HG03457 (cell line): ENCODE results near the gene CFAP299.

ENCODE experiments used
- ATAC-seq: cut with Tn5 transposase; IDR thresholded peaks from one replicate; pipeline ENCODE4 v1.9.1; 2021; ENCODE audit warnings: moderate number of reproducible peaks; ENCODE audit not compliant: unreplicated experiment

CFAP299 gene

GRCh38 chr4:80387390-80388283, 52.1 kb downstream of the CFAP299 start:
- no peak for ATAC-seq

DNA sequence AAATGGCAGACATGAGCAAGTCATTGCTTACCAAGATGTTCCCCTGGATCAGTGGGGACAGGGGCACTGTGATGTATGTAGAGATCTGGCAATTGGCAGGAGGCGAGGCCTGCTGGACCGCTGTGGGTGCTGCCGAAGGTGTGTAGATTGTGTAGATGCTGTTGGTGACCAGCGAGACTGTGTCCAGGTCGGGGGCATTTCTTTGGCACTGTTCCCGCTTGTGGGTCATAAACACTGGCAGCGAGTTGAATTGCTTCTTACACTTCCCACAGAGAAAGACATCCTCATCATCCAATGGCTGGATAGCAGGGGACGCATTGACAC, 52.7 kb downstream of the CFAP299 start:
- ATAC-seq: no peak

DNA sequence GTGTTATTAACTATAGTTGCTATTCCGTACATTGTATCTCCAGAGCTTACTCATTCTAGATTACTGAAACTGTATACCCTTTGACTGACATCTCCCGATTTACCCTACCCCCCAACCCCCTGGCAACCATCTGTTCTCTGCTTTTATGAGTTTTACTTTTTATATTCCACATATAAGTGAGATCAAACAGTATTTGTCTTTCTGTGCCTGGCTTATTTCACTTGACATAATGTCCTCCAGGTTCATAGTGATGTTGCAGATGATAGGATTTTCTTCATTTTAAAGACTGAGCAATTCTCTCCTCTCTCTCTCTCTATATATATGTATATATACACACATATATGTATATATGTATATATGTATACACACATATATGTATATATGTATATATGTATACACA, 54.6 kb downstream of the CFAP299 start:
- ATAC-seq: no peak

DNA sequence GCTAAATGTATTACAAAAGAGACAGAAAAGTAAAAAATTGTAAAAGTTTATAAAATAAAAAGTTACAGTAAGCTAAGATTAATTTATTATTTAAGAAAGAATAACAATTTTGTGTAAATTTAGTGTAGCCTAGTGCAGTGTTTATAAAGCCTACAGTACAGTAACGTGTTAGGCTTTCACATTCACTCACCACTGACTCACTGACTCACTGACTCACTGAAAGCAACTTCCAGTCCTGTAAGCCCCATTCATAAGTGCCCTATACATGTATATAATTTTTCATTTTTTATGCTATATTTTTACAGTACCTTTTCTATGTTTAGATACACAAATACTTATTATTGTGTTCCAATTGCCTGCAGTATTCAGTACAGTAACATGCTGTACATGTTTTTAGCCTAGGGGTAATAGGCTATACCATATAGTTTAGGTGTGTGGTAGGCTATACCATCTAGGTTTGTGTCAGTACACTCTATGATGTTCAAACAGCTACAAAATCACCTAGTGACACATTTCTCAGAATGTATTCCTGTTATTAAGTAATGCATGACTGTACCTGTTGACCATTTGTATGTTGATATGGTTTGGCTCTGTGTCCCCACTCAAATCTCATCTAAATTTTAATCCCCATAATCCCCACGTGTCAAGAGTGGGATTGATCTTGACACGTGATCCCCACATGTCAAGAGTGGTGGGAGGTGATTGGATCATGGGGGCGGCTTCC, 57.9 kb downstream of the CFAP299 start:
- ATAC-seq: no peak

GRCh38 chr4:80393970-80394250, 58.4 kb downstream of the CFAP299 start:
- no peak for ATAC-seq

GRCh38 chr4:80407246-80407645, 71.7 kb downstream of the CFAP299 start:
- no peak for ATAC-seq

- ATAC-seq: no peak
Measured at GRCh38 chr4:80409809-80410208, 74.3 kb downstream of the CFAP299 start.

GRCh38 chr4:80412322-80412721, 76.8 kb downstream of the CFAP299 start:
- ATAC-seq: no peak

DNA sequence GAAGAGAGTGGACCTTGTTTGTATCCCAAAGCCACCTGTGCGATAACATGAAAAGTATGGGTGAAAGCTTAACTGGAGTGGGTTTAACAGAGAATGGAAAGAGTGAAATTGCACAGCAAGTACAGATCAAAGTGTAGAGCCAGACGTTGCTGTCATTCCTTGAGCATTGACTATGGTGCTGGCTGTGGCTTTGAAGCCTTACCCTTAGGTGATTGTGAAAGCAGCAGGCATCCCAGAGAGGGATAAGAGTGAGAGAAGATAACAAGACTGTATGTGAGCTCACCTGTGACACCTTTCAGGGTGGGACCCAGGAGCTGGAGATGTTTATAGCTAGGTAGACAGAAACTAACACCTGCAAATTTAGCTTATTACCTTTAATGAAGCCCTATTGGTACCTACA, 77.6 kb downstream of the CFAP299 start:
- ATAC-seq: no peak

GRCh38 chr4:80417019-80417418, 81.5 kb downstream of the CFAP299 start:
- no peak for ATAC-seq

- ATAC-seq: no peak
Measured at GRCh38 chr4:80419946-80420345, 84.4 kb downstream of the CFAP299 start.

DNA sequence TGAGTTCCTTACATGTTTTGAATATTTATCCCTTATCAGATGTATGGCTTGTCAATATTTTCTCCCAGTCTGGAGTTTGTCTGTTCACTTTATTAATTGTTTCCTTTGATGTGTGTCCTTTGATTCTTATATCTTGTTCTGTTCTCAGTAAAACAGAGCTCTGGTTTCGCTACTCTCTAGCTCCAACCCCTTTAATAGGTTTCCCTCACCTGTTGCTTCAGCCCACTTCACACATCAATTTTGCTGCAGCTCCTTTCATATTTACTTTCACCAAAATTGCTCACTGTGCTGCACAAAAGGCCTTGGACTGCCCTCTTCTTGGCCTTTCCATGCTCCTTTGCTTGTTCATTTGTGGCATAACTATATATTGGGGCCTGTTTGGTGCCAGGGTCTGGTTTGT, 85.1 kb downstream of the CFAP299 start:
- no peak for ATAC-seq

GRCh38 chr4:80422727-80423404, 87.3 kb downstream of the CFAP299 start:
- no peak for ATAC-seq

- ATAC-seq: no peak
Measured at GRCh38 chr4:80423553-80424224, 88.2 kb downstream of the CFAP299 start.

DNA sequence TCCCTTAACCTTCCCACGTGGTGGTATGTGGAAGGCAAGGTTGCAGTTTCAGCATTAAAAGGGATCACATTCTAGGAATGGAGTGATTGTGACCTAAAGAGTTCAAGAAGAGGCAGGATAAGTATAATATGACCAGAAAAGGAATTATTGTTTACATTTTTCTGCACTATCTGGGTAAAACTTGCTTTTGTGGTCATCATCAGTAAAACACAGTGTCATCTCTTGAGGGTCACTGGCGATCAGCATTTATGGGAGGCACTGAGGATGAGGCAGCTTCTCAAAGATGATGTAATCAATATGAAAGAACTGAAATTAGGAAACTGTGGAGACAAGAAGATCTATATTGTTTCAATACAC, 88.7 kb downstream of the CFAP299 start:
- no peak for ATAC-seq

- no peak for ATAC-seq
Measured at GRCh38 chr4:80425124-80426100, 89.9 kb downstream of the CFAP299 start.

GRCh38 chr4:80431203-80431965, 95.9 kb downstream of the CFAP299 start:
- ATAC-seq: no peak

DNA sequence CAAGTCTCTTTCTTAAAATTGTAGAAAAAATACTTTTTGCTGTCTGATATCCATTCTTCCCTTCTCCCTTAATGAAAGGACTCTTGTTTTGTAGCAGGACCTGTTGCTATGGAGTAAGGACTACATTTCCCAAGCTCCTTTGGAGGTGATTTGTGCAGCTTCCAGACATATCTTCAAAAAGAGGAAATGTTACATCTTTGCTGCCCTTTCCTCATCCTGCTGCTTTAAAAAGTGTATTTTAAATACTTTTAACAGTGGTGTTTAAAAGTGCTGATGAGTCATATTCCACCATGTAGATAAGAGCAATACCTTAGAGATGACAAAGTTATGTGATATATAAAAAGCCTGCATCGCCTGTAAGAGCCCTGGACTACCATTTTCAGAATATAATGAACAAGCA, 98.7 kb downstream of the CFAP299 start:
- ATAC-seq: no peak

DNA sequence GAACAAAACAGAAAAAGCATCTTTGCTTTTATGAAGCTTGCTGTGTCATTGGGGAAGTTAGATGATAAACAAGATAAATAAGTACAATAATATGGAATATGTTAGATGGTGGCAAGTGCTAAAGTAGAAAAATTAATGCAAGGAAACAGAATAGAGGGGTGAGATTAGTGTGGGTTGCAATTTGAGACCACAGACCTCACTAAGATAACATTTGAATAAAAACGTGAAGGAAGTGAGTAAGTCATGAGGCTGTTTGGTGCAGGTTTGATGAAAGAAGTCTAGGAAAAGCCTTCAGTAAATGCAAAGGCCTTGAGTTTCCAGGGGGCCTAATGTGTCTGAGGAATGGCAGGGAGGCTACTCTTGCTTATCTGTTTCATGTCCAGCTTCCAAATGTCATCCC, 102.5 kb downstream of the CFAP299 start:
- ATAC-seq: no peak
